GM18499 (cell line): ENCODE data around the gene CD248.
"Not testable (repeated sequence)": the region's sequence is repeated elsewhere in the genome, so short reads cannot be mapped to it uniquely, and the experiment has no call there.

Experiments
- ATAC-seq: cut with Tn5 transposase; IDR thresholded peaks from one replicate; pipeline ENCODE4 v1.9.1; 2021; ENCODE audit warnings: moderate number of reproducible peaks; ENCODE audit not compliant: insufficient read depth, unreplicated experiment

Gene CD248

DNA sequence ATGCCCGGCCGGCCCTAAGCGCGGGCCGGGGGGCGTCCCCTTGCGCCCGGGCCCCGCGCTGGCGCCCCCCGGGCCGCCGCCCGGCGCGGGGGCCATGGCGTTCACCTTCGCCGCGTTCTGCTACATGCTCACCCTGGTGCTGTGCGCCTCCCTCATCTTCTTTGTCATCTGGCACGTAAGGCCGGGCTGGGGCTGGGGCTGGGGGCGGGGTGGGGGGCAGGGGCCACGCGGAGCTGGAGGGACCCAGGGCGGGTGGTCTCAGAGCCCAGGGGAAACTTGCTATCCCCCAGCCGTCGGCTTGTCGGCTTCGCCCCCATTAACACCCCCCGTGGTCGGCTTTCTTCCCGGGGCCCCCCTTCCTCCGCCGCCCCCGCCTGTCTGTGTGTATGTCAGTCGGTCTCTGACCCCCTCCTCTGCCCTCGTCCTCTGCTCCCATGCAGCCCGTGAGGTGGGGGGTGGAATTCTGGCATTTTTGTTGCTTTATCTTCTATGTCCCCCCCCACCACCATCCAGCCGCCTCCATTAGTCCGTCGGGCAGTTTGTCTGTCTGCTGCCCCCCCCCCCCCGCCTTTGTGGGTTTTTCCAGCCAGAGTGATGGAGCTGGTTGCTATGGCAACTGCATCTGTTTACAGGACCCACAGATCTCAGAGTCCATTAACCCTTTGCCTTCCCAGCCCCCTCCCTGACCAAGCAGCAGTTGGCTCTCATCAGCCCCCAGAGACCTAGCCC, 38.3 kb downstream of the CD248 start:
- no peak for ATAC-seq

DNA sequence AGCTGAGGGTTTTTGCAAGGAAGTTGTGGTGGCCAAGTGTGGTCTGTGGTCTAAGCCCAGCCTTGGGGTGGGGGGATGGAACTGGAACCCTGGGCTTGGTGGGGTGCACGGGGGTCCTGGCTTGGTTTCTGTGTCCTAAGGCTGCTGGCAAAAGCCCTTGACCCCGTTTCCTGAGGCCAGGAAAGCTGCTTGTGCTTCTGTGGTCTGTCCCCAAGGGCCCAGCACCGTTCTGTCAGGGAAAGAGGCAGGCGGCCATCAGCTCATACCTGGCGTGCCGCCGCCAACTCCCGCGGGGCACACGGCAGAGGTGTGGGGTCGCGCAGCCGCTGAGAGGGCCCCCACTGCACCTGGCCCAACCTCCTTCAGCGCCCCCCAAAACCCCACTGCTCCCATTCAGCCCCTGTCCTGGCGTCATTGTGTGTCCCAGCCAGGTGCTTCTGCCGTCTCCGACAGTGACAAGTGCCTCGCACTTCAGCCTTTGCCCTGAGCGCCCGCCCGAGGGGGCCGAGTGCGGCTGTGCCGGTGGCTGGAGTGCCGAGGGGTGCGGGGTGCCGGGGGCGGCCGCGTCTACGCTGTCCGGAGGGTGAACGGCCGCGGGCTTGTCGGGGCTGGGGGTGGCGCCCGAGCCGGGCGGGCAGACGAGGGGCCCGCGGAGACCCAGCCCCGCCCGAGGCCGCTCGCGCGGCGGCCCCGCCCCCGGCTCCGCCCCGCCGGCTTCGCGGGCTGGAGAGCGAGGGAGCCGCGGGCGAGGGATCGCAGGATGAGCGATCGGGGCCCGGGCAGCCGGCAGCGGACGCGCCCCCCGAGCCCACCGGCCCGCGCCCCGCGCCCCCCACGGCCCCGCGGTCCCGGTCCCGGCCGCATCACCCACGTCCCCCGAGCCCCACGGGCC, 39.1 kb downstream of the CD248 start, which contains the start of gene CNIH2:
TSS of gene CNIH2 (plus strand) at position 705 of the 892 bp plus-strand sequence. CDS start 282 bp downstream, outside the sequence.
- ATAC-seq = no peak

DNA sequence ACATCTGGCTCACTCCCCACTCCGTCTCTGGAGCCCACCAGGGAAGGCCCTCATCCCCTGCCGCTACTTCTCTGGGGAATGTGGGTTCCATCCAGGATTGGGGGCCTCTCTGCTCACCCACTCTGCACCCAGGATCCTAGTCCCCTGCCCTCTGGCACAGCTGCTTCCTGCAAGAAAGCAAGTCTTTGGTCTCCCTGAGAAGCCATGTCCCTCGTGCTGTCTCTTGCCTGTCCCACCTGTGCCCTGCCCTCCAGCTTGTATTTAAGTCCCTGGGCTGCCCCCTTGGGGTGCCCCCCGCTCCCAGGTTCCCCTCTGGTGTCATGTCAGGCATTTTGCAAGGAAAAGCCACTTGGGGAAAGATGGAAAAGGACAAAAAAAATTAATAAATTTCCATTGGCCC, 39.8 kb downstream of the CD248 start:
- not testable (repeated sequence) for ATAC-seq

DNA sequence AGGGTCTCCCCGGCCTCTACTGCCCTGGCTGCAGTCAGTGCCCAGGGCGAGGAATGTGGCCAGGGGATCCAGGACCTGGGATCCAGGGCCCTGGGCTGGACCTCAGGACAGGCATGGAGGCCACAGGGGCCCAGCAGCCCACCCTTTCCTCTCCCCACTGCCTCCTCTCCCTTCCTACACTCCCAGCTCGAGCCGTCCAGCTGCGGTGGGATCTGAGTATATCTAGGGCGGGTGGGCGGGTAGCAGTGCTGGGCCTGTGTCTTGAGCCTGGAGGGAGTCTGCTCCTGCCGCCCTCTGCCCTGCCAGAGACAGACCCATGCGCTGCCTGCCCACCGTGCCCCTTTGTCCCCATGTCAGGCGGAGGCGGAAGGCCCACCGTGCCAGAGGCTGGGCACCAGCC, 40.2 kb downstream of the CD248 start:
- ATAC-seq = not testable (repeated sequence)

DNA sequence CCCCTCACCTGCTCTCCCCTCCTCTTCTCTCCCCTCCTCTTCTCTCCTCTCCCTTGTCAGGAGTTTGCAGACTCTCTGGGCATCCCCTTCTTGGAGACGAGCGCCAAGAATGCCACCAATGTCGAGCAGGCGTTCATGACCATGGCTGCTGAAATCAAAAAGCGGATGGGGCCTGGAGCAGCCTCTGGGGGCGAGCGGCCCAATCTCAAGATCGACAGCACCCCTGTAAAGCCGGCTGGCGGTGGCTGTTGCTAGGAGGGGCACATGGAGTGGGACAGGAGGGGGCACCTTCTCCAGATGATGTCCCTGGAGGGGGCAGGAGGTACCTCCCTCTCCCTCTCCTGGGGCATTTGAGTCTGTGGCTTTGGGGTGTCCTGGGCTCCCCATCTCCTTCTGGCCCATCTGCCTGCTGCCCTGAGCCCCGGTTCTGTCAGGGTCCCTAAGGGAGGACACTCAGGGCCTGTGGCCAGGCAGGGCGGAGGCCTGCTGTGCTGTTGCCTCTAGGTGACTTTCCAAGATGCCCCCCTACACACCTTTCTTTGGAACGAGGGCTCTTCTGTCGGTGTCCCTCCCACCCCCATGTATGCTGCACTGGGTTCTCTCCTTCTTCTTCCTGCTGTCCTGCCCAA, 40.7 kb downstream of the CD248 start:
- ATAC-seq = no peak

DNA sequence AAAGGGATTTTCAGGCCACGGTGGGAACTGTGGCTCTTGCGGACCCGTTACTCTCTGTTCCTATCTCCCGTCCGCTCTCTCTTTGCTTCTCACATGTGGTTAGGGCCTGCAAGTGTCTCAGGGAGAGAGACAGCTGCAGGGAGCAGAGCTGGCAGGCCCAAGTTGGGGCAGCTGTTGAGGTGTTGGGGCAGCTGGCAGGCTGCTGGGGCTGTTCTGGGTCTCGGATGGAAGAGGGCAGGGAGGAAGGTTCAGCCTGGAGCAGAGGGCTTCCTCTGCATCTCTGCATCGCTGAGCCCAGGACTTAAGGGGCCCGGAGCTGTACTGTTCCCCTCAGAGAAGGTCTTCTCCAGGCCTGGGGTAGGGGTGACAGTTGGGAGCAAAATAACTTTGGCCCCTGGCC, 41.4 kb downstream of the CD248 start:
- ATAC-seq = no peak

DNA sequence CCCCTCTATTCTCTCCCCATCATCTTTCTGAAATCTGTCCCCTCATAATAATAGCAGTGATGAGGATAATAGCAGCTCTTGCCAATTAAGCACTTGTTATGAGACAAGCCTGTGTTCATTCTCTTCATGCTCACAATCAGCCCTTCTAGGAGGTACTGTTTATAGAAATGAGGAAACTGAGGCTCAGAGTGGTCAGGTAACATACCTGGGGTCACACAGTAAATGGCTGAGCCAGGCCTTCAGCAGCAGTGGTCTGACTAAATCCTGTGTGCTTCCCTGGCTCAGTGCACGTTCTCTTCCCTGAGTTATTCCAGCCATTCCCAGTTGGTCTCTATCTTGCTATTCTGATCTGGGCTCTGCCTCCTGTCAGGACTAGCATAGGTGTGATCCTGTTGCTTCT, 42.6 kb downstream of the CD248 start:
- no peak for ATAC-seq

DNA sequence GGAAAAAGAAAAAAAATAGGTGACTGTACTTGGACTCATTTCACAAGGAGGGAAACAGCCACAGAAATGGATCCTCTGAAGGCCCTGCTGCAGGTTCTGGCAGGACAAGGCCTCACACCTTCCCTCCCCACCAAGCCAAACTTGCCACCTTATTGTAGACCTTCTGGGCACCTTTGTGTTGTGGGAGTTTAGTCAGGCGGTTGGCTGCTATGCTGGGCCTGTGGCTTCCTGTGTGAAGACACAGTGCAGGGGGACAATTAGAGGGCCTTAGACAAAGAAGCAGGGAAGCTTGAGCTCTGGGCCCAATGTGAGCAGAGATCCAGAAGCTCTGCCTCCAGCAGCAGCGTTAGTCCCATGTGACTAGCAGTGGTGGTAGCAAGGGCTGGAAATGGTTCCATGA, 44.2 kb downstream of the CD248 start:
- no peak for ATAC-seq

DNA sequence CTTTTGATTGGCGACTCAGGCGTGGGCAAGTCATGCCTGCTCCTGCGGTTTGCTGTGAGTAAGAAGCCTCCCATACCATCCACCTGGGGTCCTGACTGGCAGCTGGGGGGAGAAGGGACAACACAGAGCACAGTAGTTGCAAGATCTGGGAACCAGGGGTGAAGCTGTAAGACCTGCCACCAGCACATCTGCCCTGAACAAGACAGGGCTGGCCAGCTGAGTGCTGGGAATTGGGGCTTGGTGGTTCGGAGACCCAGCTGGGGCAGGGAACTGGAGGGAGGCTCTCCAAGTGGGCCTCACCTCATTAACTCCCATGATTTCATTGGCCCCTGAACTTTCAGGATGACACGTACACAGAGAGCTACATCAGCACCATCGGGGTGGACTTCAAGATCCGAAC, 45.0 kb downstream of the CD248 start:
- ATAC-seq = no peak

DNA sequence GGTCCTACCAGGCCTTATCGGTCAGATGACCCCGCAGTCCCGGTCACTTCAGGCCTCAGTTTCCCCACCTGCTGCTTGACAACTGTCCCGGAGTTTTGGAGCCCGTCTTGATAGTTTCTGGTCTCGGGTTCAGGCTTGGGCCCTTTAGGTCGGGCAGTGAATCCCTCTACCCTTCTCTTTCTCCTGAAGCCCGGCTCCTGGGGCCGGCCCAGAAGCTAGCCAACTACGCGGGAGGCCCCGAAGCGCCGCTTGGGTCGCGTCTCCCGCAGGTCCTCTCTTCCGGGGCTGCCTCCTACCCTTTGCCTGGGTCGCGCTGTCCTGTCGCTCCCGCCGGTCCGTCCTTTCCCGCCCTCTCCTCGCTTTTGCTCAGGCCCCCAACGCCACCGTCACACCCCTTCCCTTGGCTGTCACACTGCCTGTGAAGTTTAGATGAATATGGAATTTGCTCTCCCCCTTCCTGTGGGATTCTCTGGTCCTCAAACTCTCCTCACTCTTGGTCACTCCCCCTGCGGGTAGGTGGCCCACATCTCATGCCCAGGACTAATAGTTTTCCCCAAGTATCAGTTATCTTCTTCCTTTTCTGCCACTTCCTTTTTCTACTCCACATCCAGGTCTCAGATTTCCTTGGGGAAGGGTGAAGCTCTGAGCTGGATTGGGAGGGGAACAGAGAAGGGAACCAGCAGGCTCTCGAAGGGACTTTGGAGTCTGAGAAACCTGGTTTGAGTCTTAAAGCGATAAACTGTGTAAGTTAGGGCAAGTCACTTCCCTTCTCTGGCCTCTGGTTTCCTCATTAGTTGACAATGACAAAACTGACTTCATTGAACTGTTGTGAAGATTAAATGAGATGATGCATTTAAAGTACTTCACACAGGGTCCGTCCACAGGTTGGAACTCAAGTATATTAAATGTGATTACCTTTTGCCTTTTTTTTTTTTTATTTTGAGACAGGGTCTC, 47.6 kb downstream of the CD248 start:
- no peak for ATAC-seq

DNA sequence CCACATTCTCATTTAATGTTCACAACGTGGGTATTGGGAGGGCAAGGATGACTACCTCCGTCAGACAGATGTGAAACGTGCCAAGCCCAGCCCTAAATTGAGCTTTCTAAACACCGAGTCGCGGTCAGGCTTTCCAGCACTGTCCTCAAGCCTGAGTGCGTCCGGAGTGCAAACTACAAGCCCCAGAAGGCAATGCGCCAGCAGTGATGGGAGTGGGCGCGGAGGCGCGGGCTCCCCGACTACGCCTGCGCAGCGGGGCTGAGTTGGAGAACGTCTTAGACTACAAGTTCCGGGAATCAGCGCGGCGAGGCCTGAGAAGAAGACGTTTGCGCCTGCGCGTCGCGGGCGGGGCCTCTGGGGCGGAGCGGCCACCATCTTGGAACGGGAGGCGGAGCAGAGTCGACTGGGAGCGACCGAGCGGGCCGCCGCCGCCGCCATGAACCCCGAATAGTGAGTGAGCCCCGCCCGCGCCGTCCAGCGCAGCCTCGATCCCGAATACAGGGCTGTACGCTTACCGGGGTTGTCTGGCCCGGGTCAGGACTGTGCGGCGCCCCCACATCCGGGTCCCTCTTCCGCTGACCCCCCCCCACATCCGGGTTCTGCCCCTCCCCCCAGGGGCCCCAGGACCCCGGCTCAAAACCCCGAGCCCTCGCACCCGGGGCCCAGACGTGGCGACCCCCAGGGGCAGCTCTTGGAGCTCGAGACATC, 48.4 kb downstream of the CD248 start, which contains the start of gene RAB1B:
TSS of gene RAB1B (plus strand) at position 396 of the 708 bp plus-strand sequence. CDS start at position 437, 41 bp downstream.
- ATAC-seq = peak; percentile 72

DNA sequence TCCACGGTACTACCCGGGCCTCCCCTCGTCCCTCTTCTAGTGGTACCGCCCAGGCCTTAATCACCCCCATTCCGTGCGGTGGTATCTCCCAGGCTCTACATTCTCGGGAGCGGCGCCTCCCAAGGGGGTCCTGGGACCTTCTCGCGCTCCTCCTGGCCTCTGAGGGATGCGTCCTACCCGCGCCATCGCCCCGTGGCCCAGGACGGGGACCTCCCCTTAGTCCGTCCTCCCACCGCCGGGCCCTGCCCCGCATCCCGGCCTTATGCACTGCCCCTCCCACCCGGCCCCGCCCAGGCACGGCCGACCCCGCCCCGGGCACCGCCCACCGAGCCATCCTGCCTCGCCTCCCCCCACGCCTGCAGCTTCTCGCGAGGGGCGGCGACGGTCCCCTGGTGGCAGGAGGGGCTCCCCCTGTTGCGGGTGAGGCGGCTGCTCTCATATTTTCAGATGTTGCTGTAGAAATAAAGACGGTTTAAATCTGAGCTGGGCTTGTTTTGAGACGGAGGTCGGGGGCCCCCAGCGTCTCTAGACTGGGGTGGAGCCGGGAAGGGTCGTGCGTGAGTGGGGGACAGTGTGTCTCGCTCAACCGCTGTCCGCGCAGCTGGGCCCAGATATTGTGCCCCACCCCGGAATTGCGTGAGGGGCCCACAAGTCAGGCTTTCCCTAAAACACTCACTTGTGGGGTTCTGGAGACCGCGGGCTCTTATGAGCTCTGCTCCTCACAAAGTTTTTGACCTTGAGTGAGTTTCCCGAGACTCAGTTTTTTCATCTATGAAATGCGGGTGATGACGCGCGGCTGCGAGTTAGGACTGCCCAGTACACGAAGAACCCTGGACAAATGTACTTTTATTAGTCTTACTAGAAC, 49.2 kb downstream of the CD248 start:
- ATAC-seq = no peak

DNA sequence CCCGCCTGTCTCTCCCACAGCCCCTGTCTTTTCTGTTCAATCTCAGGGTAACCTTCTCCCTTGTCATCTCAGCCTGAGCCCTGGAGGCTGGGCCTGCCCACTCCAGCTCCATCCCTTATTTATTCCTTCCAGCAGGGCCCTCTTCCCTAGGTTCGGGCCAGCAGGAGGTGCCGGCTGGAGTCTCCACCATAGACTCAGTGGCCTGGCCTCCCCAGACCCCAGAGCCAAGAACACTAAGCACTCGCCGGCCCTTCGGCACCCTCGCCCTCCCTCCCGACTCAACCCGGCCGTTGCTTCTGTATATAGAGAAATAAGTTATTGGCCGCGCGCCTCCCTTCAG, 49.8 kb downstream of the CD248 start:
- no peak for ATAC-seq

DNA sequence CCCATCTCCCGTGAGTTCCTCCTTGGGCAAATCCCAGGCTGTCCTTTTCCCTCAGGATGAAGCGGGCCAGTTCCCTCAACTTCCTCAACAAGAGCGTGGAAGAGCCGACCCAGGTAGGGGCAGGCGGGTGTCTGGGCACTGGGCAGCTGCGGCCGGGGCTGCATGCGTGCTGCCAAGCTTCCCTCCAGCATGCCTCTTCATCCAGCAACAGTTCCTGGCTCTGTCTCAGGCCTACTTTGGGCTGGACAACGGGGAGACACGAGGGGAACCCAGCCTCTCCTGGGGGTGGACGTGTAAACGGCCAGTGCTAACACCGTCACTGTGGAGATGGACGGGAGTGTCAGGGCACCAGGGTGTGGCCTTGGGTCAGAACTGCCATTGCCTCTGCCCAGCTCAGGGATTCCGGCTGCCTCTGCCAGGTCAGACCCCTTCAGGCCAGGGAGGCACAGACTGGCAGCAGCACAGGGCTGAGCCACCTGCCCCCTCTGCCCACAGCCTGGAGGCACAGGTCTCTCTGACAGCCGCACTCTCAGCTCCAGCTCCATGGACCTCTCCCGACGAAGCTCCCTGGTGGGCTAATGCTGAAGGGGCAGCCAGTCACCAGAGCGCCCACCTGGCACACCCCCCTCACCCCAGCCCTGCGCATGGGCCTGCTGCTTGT, 50.3 kb downstream of the CD248 start:
- ATAC-seq = no peak

DNA sequence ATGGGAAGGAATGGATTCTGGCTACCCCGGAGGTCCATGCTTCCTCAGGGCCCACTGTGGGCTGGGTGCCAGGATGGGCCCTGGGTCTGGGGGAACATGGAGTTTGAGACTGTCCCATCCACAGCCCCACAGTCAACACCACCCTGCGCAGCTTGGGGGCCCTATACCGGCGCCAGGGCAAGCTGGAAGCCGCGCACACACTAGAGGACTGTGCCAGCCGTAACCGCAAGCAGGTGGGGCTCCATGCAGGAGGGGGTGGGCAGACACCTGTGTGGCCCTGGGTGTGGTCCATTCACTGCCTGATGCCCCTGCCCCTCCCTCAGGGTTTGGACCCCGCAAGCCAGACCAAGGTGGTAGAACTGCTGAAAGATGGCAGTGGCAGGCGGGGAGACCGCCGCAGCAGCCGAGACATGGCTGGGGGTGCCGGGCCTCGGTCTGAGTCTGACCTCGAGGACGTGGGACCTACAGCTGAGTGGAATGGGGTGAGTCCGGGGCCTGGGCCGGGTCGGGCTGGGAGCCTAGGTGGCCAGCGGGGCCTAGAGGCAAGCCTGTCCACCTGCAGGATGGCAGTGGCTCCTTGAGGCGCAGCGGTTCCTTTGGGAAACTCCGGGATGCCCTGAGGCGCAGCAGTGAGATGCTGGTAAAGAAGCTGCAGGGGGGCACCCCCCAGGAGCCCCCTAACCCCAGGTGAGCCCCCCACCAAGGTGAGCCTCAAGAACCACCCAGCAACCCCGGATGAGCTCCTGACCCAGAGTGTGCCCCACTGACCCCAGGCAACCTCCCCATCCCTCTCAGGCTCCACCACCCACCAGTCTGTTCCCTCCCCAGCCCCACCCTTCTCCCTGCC, 51.1 kb downstream of the CD248 start:
- no peak for ATAC-seq

DNA sequence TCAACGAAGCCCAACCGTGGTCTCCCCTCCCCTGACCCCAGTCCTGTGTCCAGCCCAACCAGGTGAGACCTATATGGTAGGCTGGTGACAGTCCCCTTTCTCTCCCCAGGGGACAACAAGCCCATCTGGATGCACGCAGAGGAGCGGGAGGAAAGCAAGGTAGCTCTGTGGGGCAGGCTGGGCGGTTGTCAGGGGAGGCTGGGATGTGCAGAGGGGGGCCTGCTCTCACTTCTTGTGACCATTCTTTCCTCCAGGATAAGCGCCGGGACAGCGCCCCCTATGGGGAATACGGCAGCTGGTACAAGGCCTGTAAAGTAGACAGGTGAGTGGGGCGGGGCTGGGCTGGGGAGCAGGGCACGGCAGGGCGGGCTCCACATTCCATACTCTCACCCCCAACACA, 51.9 kb downstream of the CD248 start:
- ATAC-seq = no peak
